PC-9 (cell line): ENCODE data around the gene NPHP4.

Source experiments
- EZH2 ChIP-seq: fragments of 200-600 bp; sonication (generic); IDR thresholded peaks from 2 replicates; pipeline ENCODE4 v1.8.0; 2017; ENCODE audit warnings: antibody characterized with exemption, low read depth
- TF ChIP-seq, protein P1 (sequence below): fragments of 200-600 bp; sonication (generic); conservative IDR thresholded peaks from 2 replicates; pipeline ENCODE4 v1.6.1; 2017; ENCODE audit warnings: mixed run types, antibody characterized with exemption, mild to moderate bottlenecking, moderate library complexity

DNA sequence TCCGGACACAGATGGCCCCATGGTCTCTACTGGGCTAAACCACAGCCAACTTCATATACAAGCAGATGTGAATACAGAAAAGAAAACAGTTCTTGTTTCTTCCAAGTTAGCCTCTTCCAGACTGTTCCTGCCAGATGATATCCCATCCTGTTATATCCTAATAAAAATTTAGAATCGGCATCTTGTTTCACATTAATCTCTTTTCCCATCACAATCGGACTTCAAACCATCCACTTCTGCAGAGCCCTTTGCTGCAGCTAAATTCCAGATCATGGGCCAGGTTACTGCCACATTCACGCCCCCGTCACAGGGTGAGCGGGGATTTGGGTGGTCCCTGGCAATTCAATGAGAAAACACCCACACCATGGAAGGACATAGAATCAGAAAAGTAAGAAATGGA lies 57.2 kb downstream of the NPHP4 start:
- TF ChIP-seq, protein P1, sequence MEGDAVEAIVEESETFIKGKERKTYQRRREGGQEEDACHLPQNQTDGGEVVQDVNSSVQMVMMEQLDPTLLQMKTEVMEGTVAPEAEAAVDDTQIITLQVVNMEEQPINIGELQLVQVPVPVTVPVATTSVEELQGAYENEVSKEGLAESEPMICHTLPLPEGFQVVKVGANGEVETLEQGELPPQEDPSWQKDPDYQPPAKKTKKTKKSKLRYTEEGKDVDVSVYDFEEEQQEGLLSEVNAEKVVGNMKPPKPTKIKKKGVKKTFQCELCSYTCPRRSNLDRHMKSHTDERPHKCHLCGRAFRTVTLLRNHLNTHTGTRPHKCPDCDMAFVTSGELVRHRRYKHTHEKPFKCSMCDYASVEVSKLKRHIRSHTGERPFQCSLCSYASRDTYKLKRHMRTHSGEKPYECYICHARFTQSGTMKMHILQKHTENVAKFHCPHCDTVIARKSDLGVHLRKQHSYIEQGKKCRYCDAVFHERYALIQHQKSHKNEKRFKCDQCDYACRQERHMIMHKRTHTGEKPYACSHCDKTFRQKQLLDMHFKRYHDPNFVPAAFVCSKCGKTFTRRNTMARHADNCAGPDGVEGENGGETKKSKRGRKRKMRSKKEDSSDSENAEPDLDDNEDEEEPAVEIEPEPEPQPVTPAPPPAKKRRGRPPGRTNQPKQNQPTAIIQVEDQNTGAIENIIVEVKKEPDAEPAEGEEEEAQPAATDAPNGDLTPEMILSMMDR = no peak
- TF ChIP-seq EZH2 = no peak
